NCI-H1105 (cell line): ENCODE results near the gene IL17RE.
"Not testable (repeated sequence)": the region's sequence is repeated elsewhere in the genome, so short reads cannot be mapped to it uniquely, and the experiment has no call there.

Experiments used
- DNase-seq: peaks from one replicate; lab custom pipeline; 2025; lab: John Stamatoyannopoulos, UW

The IL17RE gene

DNA sequence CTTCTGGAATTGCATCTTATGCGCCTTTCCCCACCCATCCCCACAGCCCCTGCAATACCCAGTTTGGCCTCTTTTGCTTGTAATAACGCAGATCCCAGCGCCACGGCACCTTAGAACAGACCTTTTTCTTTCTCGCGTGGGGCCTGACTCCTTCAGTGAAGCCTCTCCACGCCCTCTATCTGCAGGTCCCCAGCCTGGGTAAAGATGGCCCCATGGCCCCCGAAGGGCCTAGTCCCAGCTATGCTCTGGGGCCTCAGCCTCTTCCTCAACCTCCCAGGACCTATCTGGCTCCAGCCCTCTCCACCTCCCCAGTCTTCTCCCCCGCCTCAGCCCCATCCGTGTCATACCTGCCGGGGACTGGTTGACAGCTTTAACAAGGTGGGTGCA, 31.6 kb downstream of the IL17RE start:
- no peak for DNase-seq

DNA sequence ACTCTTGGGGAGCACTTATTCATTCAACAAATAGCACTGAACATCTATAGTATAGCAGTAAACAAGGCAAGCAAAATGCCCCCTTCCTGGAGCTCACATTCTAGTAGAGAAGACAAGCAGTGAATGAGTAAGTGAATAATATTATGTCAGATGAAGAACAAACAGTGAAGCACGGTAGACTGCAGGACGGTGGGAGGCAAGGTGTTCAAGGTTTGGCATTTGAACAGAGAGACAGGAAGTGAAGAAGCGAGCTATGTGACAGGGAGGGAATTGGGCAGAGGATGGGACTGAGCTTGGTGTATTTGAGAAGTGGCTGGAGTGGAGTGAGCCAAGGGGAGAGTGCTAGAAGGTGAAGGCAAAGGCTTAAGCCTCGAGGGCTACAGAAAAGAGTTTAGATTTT, 32.3 kb downstream of the IL17RE start:
- no peak for DNase-seq

DNA sequence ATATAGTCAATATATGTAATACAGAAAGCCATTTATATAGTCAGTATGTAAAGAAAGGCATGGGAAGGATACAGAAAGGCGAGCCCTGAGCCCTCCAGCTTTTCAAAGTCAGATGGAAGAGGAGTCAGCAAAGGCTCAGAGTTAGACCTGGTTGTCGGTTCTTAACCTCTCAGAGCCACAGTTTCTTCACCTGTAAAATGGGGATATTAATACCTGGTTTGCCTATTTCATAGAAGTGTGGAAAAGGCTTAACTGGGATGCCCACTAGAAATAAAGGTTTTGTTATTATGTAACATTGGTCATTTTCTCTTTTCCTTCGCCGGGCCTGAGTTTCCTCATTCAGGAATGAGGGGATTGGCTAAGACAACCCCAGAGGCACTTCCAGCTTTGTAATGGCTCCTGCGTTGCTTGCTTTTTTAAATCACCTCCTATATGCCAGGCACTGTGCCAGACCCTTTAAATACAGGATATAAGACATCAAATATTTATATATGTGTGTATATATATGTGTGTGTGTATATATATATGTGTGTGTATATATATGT, 33.4 kb downstream of the IL17RE start:
- no peak for DNase-seq

DNA sequence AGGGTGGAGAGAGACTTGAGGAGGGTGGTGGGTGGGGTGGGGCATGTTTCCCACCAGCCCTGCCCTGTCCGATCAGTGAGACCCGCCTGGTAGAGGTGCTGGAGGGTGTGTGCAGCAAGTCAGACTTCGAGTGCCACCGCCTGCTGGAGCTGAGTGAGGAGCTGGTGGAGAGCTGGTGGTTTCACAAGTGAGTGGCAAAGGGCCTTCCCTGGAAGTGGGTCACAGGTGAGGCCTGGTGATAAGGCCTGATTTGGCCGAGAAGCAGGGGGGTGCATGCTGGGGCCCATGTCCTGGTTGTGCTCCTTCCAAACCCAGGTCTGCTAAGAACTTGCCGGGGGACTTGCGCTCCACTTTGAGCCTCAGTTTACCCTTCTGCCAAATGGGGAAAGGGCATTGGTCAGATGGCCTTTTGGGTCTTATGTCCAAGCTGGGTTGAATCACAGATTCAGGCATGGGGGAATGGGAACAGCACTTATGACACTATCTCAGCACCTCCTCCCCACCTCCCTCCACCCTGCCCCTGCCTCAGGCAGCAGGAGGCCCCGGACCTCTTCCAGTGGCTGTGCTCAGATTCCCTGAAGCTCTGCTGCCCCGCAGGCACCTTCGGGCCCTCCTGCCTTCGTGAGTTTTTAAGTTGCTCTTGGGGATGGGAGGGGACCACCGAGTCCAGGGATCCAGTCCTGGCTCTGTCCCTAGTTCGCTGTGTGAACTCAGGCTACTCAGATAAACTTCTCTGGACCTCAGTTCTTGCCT, 35.0 kb downstream of the IL17RE start:
- DNase-seq = no peak

DNA sequence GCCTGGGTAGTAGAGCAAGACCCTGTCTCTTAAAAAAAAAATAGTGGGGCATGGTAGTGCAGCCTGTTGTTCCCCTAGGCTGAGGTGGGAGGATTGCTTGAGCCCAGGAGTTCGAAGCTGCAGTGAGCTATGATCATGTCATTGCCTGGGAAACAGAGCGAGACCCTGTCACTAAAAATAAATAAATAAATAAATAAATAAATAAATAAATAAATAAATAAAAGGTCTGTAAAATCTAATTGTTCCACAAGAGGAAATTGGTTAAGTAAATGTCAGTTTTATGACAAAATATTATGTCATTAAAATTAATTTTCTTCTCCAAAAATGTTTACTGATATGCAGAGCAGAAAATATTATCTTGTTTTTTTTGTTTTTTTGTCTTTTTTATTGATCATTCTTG, 36.3 kb downstream of the IL17RE start:
- DNase-seq = no peak

DNA sequence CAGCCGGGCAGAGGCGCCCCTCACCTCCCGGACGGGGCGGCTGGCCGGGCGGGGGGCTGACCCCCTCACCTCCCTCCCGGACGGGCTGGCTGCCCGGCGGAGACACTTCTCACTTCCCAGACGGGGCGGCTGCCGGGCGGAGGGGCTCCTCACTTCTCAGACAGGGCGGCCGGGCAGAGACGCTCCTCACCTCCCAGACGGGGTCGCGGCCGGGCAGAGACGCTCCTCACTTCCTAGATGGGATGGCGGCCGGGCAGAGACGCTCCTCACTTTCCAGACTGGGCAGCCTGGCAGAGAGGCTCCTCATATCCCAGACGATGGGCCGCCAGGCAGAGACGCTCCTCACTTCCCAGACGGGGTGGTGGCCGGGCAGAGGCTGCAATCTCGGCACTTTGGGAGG, 37.3 kb downstream of the IL17RE start:
- not testable (repeated sequence) for DNase-seq

DNA sequence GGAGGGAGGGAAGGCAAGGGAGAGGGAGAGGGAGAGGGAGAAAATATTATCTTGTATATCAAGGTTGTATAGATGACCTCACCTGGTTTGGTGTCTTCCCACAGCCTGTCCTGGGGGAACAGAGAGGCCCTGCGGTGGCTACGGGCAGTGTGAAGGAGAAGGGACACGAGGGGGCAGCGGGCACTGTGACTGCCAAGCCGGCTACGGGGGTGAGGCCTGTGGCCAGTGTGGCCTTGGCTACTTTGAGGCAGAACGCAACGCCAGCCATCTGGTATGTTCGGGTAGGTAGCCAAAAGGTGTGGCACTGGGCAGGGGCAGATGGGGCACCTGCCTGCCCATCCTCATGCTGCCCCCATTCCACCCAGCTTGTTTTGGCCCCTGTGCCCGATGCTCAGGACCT, 38.1 kb downstream of the IL17RE start:
- no peak for DNase-seq

DNA sequence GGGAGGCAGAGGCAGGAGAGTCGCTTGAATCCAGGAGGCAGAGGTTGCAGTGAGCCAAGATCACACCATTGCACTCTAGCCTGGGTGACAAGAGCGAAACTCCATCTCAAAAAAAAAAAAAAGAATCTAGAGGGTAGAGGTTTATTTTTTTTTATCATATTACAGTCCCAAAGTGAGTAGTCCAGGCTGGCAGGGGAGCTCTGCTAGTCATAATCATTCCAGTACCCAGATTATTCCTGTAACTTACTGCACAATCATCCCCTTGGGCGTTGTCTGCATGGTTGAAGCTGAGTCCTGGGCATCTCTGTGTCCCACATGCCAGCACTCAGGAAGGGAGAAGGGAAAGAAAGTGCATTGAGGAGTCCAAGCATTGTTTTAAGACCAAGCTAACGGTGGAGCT, 39.5 kb downstream of the IL17RE start:
- no peak for DNase-seq

DNA sequence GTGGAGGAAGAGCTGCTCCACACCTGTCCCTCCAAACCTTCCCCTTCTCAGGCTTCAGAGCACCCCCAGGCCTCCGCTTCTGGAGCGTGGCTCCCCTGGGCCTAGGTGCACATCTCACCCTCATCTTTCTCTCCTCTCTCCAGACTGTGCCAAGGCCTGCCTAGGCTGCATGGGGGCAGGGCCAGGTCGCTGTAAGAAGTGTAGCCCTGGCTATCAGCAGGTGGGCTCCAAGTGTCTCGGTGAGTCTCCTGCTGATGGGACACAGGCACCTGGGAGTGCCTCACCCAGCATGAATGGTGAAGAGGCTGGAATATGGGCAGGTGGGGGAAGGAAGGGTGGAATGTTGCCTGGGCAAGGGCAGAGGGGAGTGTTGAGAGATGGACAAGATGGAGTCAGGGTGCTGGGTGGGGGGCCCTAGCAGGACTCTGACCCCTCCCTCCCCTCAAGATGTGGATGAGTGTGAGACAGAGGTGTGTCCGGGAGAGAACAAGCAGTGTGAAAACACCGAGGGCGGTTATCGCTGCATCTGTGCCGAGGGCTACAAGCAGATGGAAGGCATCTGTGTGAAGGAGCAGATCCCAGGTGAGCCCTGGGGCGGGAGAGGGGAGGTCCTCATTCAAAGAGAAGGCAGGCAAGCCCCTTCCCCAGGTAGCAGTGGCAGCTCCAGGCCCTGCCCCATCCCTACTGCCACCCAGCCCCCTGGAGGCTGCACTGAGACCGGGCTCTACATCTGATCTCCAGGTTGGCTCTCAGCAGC, 40.5 kb downstream of the IL17RE start:
- DNase-seq = no peak

DNA sequence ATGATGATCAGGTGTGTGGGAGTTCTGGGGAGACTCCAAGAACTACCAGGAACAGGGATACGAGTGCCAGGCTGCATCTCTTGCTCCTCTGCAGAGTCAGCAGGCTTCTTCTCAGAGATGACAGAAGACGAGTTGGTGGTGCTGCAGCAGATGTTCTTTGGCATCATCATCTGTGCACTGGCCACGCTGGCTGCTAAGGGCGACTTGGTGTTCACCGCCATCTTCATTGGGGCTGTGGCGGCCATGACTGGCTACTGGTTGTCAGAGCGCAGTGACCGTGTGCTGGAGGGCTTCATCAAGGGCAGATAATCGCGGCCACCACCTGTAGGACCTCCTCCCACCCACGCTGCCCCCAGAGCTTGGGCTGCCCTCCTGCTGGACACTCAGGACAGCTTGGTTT, 41.6 kb downstream of the IL17RE start:
- no peak for DNase-seq

DNA sequence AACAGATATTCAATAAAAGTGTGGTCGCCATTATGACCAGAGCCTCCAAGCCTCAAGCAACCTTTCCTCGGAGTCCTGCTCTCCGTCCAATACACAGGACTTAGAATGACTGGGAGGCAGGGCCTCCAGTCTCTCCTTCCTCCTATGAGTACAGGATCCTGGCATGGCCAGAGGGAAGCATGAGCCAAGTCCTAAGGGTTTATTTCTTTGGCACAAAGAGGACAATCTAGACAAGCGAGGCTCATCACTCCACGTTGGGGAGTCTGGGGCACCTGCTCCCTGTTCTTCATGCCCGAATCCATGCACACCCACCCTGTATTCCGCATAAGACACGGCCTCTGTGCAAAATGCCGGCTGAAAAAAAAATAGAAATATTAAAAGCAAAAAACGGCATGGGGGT, 42.7 kb downstream of the IL17RE start:
- DNase-seq = no peak

DNA sequence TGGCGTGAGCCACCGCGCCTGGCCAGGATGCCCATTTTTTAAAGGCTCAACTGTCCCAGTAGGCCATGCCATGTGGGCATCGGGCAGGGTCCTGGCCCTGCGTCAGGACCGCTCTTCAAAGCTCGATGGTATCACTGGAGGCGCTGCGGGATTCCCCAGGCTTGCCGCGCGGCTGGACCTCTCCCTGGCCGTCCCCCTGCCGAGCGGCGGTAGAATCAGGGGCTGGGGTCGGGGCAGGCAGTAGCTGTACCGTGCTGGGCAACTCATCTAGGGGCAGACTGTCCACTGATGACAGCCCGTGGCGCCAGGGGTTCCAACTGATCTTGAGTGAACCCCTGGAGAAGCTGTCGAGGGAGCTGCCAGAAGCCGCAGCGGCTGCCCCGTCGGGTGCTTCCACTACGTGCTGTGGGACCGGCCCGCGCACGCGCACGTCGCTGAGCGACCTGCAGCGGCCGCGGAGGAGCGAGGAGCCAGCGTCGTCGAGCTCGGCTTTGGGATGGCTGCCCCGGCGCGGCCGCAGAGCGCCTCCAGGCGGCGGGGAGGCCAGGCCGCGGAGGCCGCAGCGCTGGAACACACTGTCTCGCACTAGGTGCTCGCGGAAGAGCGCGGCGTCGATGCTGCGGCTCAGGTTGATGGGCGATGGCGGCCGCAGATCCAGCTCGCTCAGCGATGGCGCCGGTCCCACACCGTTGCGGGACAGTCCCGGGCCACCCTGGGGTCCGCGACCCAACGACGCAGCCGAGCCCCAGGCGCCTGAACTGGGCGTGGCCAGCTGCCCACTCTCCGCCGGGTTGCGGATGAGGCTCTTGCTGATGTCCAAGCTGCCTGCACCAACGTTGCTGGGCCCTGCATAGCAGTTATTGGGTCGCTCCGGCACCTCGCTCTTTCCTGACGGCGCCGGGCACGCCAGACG, 43.7 kb downstream of the IL17RE start:
- DNase-seq = peak; percentile 79

DNA sequence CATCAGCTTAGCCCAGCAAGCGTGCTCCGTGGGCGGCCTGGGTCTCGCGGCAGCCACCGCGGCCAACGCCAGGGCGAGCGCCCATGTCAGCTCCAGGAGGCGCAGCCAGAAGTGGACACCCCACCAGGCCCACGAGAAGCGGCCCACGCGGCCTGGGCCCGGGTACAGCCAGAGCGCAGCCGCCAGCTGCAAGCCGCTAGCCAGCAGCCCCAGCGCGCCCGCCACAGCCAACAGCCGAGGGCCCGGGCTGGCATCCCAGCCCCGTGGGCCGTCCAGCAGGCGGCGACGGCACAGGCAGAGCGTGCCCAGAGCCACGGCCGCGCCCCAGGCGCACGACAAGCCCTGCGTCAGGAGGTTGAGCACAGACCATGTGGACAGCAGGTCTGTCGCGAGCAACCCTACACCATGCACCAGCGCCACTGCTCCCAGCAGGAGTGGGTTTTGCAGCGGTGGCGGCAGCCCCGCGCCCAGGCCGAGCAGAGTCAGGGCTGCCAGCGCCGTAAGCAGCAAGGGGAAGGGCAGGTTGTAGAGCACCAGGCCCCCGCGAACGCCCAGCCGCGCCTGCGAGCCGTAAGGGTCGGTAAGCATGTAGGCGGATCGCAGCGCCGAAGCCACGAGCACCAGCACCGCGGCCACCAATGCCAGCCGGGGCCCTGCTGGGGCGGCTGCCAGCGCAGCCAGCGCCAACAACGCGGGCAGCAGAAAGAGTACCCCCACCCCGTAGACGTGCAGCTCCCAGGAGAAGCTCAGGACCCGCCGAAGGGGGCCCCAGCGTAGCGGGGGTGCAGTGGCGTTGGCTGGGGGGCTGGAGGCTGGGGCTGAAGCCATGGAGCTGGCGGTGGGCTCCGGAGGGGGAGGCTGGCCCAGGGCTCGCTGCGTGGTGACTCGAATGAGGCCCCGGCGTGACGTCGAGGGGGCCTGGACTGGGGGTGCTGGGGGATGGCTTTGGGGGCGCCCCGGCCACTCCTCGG, 44.7 kb downstream of the IL17RE start:
- DNase-seq = peak; percentile 39

DNA sequence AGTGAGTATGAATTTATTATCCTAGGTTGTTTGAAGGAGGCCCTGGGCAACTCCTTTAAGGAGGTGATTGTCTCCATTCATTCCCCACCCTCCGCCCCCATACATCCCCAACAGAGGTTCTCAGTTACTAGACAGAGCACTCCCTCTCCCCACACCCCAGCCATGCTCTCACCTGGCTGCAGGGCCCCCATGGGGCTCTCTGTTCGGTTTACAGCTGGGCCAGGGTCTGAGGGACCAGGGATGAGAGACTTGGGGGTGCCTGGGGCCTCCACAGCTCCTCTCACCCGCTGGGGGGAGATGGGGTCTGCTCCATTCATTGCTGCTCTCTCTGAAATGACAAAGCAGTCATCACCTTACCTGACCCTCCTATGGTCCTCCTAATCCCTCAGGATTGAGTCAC, 45.9 kb downstream of the IL17RE start:
- no peak for DNase-seq

DNA sequence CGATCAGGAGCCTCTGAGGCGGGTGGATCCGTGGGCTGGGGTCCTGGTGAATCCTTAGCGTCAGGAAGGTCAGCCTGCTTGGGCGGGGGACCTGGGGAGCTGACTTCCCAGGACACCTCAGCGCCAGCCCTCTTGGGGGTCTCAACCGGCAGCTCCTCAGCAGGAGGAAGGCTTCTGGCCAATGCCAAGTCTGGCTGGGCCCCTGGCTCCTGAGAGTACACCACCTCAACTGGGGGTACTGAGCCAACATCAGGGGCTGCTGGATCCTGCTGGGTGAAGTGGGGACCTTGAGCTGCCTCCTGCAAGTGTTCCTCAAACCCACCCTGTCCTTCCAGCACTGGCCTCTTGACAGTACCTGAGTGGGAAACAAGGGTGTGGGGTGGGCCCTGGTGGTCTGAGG, 46.5 kb downstream of the IL17RE start:
- DNase-seq = no peak

DNA sequence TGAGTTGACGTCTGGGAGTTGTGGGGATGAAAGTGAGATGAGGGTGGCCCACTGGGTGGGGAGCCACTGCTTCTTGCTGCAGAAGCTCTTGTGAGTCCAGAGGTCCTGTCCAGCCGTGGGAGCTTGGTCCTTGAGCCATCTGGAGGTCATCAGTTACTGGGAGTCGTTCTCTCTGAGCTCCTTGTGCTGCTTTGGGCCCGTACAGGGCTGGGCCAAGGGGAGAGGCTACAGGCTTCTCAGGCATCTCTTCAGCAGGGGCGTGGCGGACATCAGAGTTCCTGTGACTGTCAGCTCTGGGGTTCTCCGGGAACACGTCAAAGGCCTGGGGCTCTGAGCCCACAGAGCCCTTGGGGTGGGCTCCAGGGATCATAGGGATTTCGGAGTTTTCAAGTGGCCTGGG, 47.0 kb downstream of the IL17RE start:
- no peak for DNase-seq

DNA sequence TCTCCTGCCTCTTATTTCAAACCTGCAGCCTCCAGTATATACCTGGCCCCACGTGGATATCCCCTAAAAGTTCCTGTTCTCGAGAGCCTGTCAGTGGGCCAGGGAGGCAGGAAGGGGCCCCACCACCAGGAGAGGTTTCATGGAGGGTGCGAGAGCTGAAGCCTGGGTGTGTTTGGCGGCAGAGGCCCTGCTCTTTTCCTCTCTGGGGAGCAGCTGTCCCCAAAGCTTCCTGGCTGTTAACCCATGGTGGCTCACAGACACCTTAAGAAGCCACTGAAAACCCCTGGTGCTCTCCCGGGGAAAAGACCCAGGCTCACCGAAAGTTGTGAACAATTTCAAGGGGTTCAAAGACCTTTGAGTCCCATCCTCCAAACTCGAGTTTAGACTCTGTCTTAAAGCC, 48.5 kb downstream of the IL17RE start:
- DNase-seq = no peak

DNA sequence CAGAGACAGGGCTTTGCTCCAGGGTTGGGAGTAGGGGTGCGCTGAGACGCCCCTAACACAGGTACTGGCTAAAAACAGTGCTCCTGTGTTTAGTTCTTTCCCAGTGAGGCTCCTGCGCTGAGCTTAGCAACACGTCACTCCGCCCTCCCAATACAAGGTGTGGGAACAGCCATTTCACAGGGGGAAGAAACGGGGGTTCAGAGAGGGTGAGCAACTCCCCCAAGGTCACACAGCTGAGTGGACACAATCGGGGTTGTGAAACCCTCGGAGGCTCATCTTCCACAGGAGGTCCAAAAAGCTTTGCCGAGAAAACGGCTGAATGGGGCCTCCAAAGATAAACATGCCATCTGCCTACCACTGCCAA, 48.9 kb downstream of the IL17RE start:
- no peak for DNase-seq

DNA sequence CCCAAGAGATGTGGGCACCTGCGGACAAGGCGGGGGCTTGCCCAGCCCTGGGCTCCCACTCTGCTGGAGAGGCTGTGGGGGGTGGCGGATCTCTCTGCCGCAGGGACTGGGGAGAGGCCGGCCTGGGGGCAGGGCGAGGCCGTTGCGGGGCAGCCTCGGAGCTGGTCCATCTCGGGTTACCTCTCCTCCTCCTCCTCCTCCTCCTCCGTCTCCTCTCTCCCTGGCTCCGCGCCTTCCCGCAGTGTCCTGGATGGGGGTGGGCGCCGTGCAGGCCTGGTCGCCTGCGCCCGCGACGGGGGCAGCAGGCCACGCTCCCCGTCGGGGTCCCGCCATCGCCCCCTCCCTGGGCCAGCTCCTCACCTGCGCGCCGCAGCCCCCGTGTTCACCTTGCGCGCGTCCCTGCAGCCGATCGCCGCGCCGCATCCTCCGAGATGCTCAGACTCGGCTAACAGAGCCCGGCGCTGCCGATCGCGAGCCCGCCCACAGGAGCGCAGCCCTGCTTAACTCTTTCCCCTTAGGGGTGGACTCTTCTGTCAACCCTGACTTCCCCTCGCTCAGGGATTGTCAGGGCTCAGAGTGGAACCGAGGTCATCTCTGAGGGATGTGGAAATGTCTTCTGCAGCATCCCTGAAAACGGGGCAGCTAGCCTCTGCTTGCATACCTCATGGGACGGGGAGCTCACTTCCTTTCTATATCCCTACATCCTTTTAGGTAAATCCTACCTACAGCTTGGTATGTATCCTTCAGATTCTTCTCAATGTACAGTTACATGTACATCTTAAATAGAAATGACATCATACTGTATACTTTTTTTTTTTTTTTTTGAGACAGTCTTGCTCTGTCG, 49.5 kb downstream of the IL17RE start, which contains the start of gene PRRT3:
Gene PRRT3, minus strand, starts transcription at position 447 of the 844 bp plus-strand sequence. CDS start 2,293 bp downstream, outside the sequence.
- peak; percentile 34 for DNase-seq

DNA sequence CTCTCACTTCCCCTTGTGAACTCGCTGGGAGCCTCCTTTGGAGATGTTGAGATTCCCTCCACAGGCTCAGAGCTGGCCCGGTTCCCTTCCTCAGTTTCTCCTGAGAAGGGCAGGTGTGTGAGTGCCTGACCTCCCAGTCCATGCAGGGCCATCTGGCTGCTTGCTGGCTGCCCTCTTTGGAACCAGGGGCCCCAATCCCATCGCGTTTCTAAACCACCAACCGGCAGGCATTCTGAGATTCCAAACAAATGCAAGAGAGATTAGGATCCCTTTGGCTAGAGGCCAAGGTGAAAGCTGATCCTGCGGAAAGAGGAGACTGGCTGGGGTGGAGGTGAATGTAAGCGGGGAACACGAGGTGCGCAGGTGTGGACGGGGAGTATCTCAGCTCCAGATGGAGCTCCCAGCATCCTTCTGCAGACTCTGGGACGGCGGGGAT, 52.4 kb downstream of the IL17RE start:
- DNase-seq = peak; percentile 83
